PFSK-1 (cell line): ENCODE measurements around the gene C1QBP.

Experiments used
- POLR2AphosphoS5 ChIP-seq: IDR thresholded peaks from 2 replicates; pipeline ENCODE4 v1.6.1; 2012; ENCODE audit warnings: low read depth, mild to moderate bottlenecking, control low read depth, low read length, moderate library complexity
- SIN3A ChIP-seq: IDR thresholded peaks from 2 replicates; pipeline ENCODE4 v1.6.1; 2012; ENCODE audit warnings: mild to moderate bottlenecking, low read length, moderate library complexity, borderline replicate concordance; ENCODE audit not compliant: insufficient read depth

GRCh38 chr17:5468075-5468473, 29.1 kb upstream of the C1QBP start:
- no peak for TF ChIP-seq SIN3A
- TF ChIP-seq POLR2AphosphoS5, result no peak
